ENCODE data around the gene KBTBD4. TPM values are rescaled to one million over a fixed set of nuclear protein-coding genes. Genes with fewer than 3 reads are reported as not detected.
"Not testable (repeated sequence)": the region's sequence is repeated elsewhere in the genome, so short reads cannot be mapped to it uniquely, and the experiment has no call there.

Gene KBTBD4
- total RNA-seq, 1 experiment from 2014 or later, result 12.5 TPM

DNA sequence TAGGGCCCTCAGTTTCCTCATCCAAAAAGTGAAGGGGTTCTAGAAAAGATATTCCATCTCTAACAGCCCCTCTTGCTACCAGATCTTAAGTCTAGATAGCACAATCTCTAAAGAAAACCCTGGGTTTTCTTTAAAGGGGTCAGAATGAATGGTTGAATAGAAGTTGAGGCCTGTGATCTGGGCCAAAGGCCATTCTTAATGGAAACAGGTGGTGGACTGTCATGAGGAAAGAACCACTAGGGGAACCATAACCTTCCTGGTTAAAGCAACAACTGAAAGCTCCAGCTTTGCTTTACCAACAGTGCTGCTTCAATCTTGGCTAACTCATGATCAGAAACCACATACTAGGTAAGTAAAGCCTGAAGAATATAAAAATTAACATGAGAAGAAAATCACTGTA, 27.7 kb downstream of the KBTBD4 start:
- peak overlapping the region; percentile 93 for H3K27ac Mint-ChIP-seq (ENCODE audit: unreplicated experiment)
- Histone ChIP-seq H3K4me1 (peaks cover 6% of the 10 kb centered on the region; the same call in 1 of the 2 replicates), H3K9me3 (no peaks in the 10 kb centered on the region), H3K4me3 (ENCODE audit: low read depth, low read length) (no peak overlapping the region; the same call in 1 of the 2 replicates), H3K27me3 (replicated peaks; ENCODE audit: control insufficient read depth, insufficient read depth, low read length) (no peaks in the 10 kb centered on the region), H3K36me3 (ENCODE audit: control insufficient read depth, insufficient read depth, low read length) (no peaks in the 10 kb centered on the region)
- peak overlapping the region; percentile 94 for H3K4me3 Mint-ChIP-seq (ENCODE audit: unreplicated experiment)
- peak; percentile 29 to 41 for TF ChIP-seq CTCF (IDR thresholded peaks at IDR 0.05; ENCODE audit: insufficient read depth in 1 of 2, low read depth in 1 of 2, low read length in 1 of 2, severe bottlenecking in 1 of 2, unreplicated experiment in 1 of 2)
- ChIA-PET CTCF (interaction anchor here (0.7 to 1.3 kb wide), 3 partner anchors 12 to 168 kb away, joined by 5 to 6 read pairs (median 6); partner anchors contain the start of gene PSMC3), POLR2A (interaction anchor here (0.7 to 1.5 kb wide), 2 partner anchors 11 to 14 kb away, joined by 4 to 5 read pairs; no protein-coding TSS in a partner anchor)
- H3K36me3 Mint-ChIP-seq (ENCODE audit: insufficient read depth, unreplicated experiment), result peaks cover 46% of the 10 kb centered on the region
- H3K27me3 Mint-ChIP-seq (ENCODE audit: insufficient read depth, unreplicated experiment), result no peaks in the 10 kb centered on the region
- no TSS peak for BruUV-seq (replicated peaks)
- no peaks in the 10 kb centered on the region for H3K9me3 Mint-ChIP-seq (ENCODE audit: unreplicated experiment)
- peak in 1 of 2 experiments; percentile 35 for DNase-seq
- intact Hi-C loops (cut with micrococcal nuclease; ENCODE audit: unreplicated experiment), result loop anchor here (10.0 kb wide), 1 partner anchor 66 kb away; no protein-coding TSS in a partner anchor
- peaks cover 8% of the 10 kb centered on the region for H3K4me1 Mint-ChIP-seq (ENCODE audit: low read depth, unreplicated experiment)

- Mint-ChIP-seq H3K9me3 (ENCODE audit: unreplicated experiment) (no peaks in the 10 kb centered on the region), H3K36me3 (ENCODE audit: insufficient read depth, unreplicated experiment) (peaks cover 46% of the 10 kb centered on the region), H3K4me3 (ENCODE audit: unreplicated experiment) (peak overlapping the region; percentile 94), H3K27ac (ENCODE audit: unreplicated experiment) (peak overlapping the region; percentile 93), H3K27me3 (ENCODE audit: insufficient read depth, unreplicated experiment) (no peaks in the 10 kb centered on the region), H3K4me1 (ENCODE audit: low read depth, unreplicated experiment) (peaks cover 8% of the 10 kb centered on the region)
- H3K4me3 ChIP-seq (ENCODE audit: low read depth, low read length), result no peak overlapping the region
- ChIA-PET POLR2A (no interaction called here), CTCF (no interaction called here)
- BruUV-seq (replicated peaks), result no TSS peak
- no peak for TF ChIP-seq CTCF (IDR thresholded peaks at IDR 0.05; ENCODE audit: insufficient read depth in 1 of 2, low read depth in 1 of 2, low read length in 1 of 2, severe bottlenecking in 1 of 2, unreplicated experiment in 1 of 2)
- no peaks in the 10 kb centered on the region for H3K36me3 ChIP-seq (ENCODE audit: control insufficient read depth, insufficient read depth, low read length)
- no peaks in the 10 kb centered on the region for H3K9me3 ChIP-seq
- H3K27me3 ChIP-seq (replicated peaks; ENCODE audit: control insufficient read depth, insufficient read depth, low read length), result no peaks in the 10 kb centered on the region
- H3K4me1 ChIP-seq, result peaks cover 6% of the 10 kb centered on the region; the same call in 1 of the 2 replicates
- DNase-seq, result no peak
- intact Hi-C loops (cut with micrococcal nuclease; ENCODE audit: unreplicated experiment), result loop anchor here (10.0 kb wide), 1 partner anchor 66 kb away; no protein-coding TSS in a partner anchor
Measured at GRCh38 chr11:47550288-47551047, 28.3 kb downstream of the KBTBD4 start.

- peaks cover 41% of the 10 kb centered on the region for H3K36me3 Mint-ChIP-seq (ENCODE audit: insufficient read depth, unreplicated experiment)
- H3K27me3 ChIP-seq (replicated peaks; ENCODE audit: control insufficient read depth, insufficient read depth, low read length); intact Hi-C loops (cut with micrococcal nuclease; ENCODE audit: unreplicated experiment); DNase-seq; H3K4me3 Mint-ChIP-seq (ENCODE audit: unreplicated experiment); H3K9me3 ChIP-seq; BruUV-seq (replicated peaks); POLR2A ChIA-PET; H3K4me1 ChIP-seq; H3K27ac Mint-ChIP-seq (ENCODE audit: unreplicated experiment); H3K36me3 ChIP-seq (ENCODE audit: control insufficient read depth, insufficient read depth, low read length); H3K9me3 Mint-ChIP-seq (ENCODE audit: unreplicated experiment); H3K4me3 ChIP-seq (ENCODE audit: low read depth, low read length); CTCF ChIA-PET; H3K4me1 Mint-ChIP-seq (ENCODE audit: low read depth, unreplicated experiment); H3K27me3 Mint-ChIP-seq (ENCODE audit: insufficient read depth, unreplicated experiment): not testable (repeated sequence)
Measured at GRCh38 chr11:47546274-47546673, 32.5 kb downstream of the KBTBD4 start.

Data from Caco-2 (cell line).